Measurements from ENCODE around the gene UBC. TPM values are rescaled to one million over a fixed set of nuclear protein-coding genes. Genes with fewer than 3 reads are reported as not detected.
"Not testable (repeated sequence)": the region's sequence is repeated elsewhere in the genome, so short reads cannot be mapped to it uniquely, and the experiment has no call there.

The UBC gene
- total RNA-seq, 1 experiment from 2014 or later, result 1,259 TPM

DNA sequence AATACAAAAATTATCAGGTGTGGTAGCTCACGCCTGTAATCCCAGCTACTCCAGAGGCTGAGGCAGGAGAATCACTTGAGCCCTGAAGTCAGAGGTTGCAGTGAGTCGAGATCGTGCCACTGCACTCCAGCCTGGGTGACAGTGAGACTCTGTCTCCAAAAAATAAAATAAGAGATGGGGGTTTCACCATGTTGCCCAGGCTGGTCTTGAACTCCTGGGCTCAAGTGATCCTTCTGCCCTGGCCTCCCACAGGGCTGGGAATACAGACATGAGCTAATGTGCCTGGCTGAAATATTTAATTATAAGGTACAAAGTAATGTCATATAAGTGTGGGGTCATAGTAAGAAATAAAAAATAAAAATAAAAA, 4.2 kb upstream of the UBC start:
- Histone ChIP-seq H3K4me1 (ENCODE audit: control insufficient read depth in 1 of 2, insufficient read depth in 2 of 2, low read length in 2 of 2) (peaks cover 55 to 82% of the 10 kb centered on the region in 2 experiments), H3K4me2 (ENCODE audit: low read length) (peak overlapping the region; percentile 96), H3K4me3 (replicated peaks in 1 of 2; ENCODE audit: low read depth in 1 of 2, low read length in 2 of 2) (peak overlapping the region in 1 of 2 experiments; percentile 54; a peak in 3 of 4 replicates), H3K27ac (ENCODE audit: low read depth, low read length) (peak overlapping the region; percentile 96), H3K9ac (ENCODE audit: low read length) (peak overlapping the region; percentile 100), H3K79me2 (ENCODE audit: insufficient read depth, low read length) (peaks cover 23% of the 10 kb centered on the region)
- H4K20me1 ChIP-seq (ENCODE audit: insufficient read depth); H2AFZ ChIP-seq (ENCODE audit: low read depth, low read length, poor library complexity, severe bottlenecking); H3K9me2 ChIP-seq (ENCODE audit: insufficient read depth); H3K27me3 ChIP-seq (ENCODE audit: insufficient read depth, low read length); H3K36me3 ChIP-seq (ENCODE audit: control insufficient read depth in 1 of 2, insufficient read depth in 2 of 2, low read length in 2 of 2); H3K9me3 ChIP-seq (ENCODE audit: control insufficient read depth in 1 of 2, insufficient read depth in 1 of 2, low read depth in 1 of 2, low read length in 2 of 2); RAD21 ChIA-PET (ENCODE audit: low non-redundant PET in 1 of 2, low total read pairs in 2 of 2, uncharacterized antibody in 2 of 2, unreplicated experiment in 2 of 2); ATAC-seq; DNase-seq (ENCODE audit: low read depth, low spot score); BruUV-seq (replicated peaks): not testable (repeated sequence)
- intact Hi-C loops (cut with micrococcal nuclease), result loop anchor here (5.0 kb wide), 1 partner anchor 286 kb away; no protein-coding TSS in a partner anchor
- ChIA-PET CTCF (interaction anchor here (3.8 to 7.1 kb wide), 2 partner anchors 13 to 22 kb away, joined by 32 to 44 read pairs; no protein-coding TSS in a partner anchor), POLR2A (interaction anchor here (1.6 to 7.4 kb wide), 3 partner anchors 9 to 18 kb away, joined by 7 to 186 read pairs (median 61); no protein-coding TSS in a partner anchor)

DNA sequence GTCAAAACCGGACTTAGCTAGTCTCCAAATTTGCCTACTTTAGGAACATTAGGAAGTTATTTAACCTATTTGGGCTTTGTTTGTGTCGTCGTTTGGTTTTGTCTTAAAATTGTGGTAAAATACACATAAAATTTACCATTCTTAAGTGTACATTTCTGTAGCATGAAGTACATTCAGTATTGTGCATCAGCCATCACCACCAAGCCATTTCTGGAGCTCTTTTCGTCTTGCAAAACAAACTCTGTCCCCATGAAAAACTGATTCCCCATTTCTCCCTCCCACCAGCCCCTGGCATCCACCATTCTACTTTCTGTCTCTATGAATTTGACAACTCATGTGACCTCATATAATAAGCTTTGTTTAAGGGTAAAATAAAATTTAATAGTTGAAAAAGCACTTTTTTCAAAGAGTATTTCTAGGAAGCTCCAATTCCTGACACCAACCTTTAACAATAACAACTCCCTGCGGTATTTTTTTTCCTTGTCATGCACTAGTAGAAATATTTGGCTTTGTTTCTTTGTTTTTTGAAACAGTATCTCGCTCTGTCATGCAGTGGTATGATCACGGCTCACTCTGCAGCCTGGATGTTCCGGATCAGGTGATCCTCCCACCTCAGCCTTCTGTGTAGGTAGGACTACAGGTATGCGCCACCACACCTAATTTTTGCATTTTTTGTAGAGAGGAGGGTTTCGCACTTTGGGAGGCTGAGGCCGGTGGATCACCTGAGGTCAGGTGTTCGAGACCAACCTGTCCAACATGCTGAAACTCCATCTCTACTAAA, 3.6 kb upstream of the UBC start:
- Histone ChIP-seq H3K9me3 (ENCODE audit: control insufficient read depth in 1 of 2, insufficient read depth in 1 of 2, low read depth in 1 of 2, low read length in 2 of 2) (no peaks in the 10 kb centered on the region), H3K27me3 (ENCODE audit: insufficient read depth, low read length) (no peaks in the 10 kb centered on the region), H3K9me2 (ENCODE audit: insufficient read depth) (no peaks in the 10 kb centered on the region), H2AFZ (ENCODE audit: low read depth, low read length, poor library complexity, severe bottlenecking) (no peak overlapping the region), H3K79me2 (ENCODE audit: insufficient read depth, low read length) (peaks cover 29% of the 10 kb centered on the region), H3K36me3 (ENCODE audit: control insufficient read depth in 1 of 2, insufficient read depth in 2 of 2, low read length in 2 of 2) (peaks cover under 1 to 12% of the 10 kb centered on the region in 2 experiments; a peak in 2 of 4 replicates), H3K4me1 (ENCODE audit: control insufficient read depth in 1 of 2, insufficient read depth in 2 of 2, low read length in 2 of 2) (peaks cover 53 to 83% of the 10 kb centered on the region in 2 experiments), H3K9ac (ENCODE audit: low read length) (peak overlapping the region; percentile 100), H4K20me1 (ENCODE audit: insufficient read depth) (peaks cover 11% of the 10 kb centered on the region; the same call in 1 of the 2 replicates), H3K27ac (ENCODE audit: low read depth, low read length) (peak overlapping the region; percentile 96), H3K4me3 (replicated peaks in 1 of 2; ENCODE audit: low read depth in 1 of 2, low read length in 2 of 2) (peak overlapping the region; percentile 45 to 54), H3K4me2 (ENCODE audit: low read length) (peak overlapping the region; percentile 96)
- intact Hi-C loops (cut with micrococcal nuclease), result loop anchor here (5.0 kb wide), 1 partner anchor 286 kb away; no protein-coding TSS in a partner anchor
- RAD21 ChIA-PET (ENCODE audit: low non-redundant PET in 1 of 2, low total read pairs in 2 of 2, uncharacterized antibody in 2 of 2, unreplicated experiment in 2 of 2), result interaction anchor here in 1 of 2 experiments (1.4 kb wide), 1 partner anchor 22 kb away, joined by 5 read pairs; no protein-coding TSS in a partner anchor
- POLR2A ChIA-PET, result interaction anchor here (0.7 to 7.4 kb wide), 8 partner anchors 7 to 80 kb away, joined by 4 to 186 read pairs (median 7); no protein-coding TSS in a partner anchor
- CTCF ChIA-PET, result interaction anchor here (3.8 to 7.1 kb wide), 2 partner anchors 12 to 22 kb away, joined by 32 to 44 read pairs; no protein-coding TSS in a partner anchor
- ATAC-seq (no peak), DNase-seq (ENCODE audit: low read depth, low spot score) (no peak)
- BruUV-seq (replicated peaks), result TSS peak; percentile 66
- TF ChIP-seq RAD21 (IDR thresholded peaks at IDR 0.05; ENCODE audit: low read depth), result no peak
- TF ChIP-seq EZH2 (IDR thresholded peaks at IDR 0.05), result no peak
- TF ChIP-seq, protein P1, sequence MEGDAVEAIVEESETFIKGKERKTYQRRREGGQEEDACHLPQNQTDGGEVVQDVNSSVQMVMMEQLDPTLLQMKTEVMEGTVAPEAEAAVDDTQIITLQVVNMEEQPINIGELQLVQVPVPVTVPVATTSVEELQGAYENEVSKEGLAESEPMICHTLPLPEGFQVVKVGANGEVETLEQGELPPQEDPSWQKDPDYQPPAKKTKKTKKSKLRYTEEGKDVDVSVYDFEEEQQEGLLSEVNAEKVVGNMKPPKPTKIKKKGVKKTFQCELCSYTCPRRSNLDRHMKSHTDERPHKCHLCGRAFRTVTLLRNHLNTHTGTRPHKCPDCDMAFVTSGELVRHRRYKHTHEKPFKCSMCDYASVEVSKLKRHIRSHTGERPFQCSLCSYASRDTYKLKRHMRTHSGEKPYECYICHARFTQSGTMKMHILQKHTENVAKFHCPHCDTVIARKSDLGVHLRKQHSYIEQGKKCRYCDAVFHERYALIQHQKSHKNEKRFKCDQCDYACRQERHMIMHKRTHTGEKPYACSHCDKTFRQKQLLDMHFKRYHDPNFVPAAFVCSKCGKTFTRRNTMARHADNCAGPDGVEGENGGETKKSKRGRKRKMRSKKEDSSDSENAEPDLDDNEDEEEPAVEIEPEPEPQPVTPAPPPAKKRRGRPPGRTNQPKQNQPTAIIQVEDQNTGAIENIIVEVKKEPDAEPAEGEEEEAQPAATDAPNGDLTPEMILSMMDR (IDR thresholded peaks at IDR 0.05 in 2 of 3, conservative IDR thresholded peaks at IDR 0.05 in 1 of 3; ENCODE audit: borderline replicate concordance in 1 of 3, insufficient read depth in 1 of 3, low read depth in 2 of 3, low read length in 2 of 3), result no peak
- TF ChIP-seq POLR2A (IDR thresholded peaks at IDR 0.05; ENCODE audit: borderline replicate concordance, extremely low read depth, insufficient read depth, insufficient read length), result no peak
- TF ChIP-seq EGR1 (IDR thresholded peaks at IDR 0.05; ENCODE audit: low read depth), result no peak
- TF ChIP-seq EZH2phosphoT487 (IDR thresholded peaks at IDR 0.05; ENCODE audit: borderline replicate concordance), result no peak
- no peak for TF ChIP-seq SIN3A (IDR thresholded peaks at IDR 0.05; ENCODE audit: low read depth)
- TF ChIP-seq, protein P2, sequence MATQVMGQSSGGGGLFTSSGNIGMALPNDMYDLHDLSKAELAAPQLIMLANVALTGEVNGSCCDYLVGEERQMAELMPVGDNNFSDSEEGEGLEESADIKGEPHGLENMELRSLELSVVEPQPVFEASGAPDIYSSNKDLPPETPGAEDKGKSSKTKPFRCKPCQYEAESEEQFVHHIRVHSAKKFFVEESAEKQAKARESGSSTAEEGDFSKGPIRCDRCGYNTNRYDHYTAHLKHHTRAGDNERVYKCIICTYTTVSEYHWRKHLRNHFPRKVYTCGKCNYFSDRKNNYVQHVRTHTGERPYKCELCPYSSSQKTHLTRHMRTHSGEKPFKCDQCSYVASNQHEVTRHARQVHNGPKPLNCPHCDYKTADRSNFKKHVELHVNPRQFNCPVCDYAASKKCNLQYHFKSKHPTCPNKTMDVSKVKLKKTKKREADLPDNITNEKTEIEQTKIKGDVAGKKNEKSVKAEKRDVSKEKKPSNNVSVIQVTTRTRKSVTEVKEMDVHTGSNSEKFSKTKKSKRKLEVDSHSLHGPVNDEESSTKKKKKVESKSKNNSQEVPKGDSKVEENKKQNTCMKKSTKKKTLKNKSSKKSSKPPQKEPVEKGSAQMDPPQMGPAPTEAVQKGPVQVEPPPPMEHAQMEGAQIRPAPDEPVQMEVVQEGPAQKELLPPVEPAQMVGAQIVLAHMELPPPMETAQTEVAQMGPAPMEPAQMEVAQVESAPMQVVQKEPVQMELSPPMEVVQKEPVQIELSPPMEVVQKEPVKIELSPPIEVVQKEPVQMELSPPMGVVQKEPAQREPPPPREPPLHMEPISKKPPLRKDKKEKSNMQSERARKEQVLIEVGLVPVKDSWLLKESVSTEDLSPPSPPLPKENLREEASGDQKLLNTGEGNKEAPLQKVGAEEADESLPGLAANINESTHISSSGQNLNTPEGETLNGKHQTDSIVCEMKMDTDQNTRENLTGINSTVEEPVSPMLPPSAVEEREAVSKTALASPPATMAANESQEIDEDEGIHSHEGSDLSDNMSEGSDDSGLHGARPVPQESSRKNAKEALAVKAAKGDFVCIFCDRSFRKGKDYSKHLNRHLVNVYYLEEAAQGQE (IDR thresholded peaks at IDR 0.05; ENCODE audit: low read depth), result no peak
- TF ChIP-seq, protein P3, sequence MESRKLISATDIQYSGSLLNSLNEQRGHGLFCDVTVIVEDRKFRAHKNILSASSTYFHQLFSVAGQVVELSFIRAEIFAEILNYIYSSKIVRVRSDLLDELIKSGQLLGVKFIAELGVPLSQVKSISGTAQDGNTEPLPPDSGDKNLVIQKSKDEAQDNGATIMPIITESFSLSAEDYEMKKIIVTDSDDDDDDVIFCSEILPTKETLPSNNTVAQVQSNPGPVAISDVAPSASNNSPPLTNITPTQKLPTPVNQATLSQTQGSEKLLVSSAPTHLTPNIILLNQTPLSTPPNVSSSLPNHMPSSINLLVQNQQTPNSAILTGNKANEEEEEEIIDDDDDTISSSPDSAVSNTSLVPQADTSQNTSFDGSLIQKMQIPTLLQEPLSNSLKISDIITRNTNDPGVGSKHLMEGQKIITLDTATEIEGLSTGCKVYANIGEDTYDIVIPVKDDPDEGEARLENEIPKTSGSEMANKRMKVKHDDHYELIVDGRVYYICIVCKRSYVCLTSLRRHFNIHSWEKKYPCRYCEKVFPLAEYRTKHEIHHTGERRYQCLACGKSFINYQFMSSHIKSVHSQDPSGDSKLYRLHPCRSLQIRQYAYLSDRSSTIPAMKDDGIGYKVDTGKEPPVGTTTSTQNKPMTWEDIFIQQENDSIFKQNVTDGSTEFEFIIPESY (IDR thresholded peaks at IDR 0.05; ENCODE audit: extremely low read depth, insufficient replicate concordance, low read length), result no peak
